SK-N-SH (cell line): Measurements from ENCODE around the gene PASK. TPM values are rescaled to one million over a fixed set of nuclear protein-coding genes. Genes with fewer than 3 reads are reported as not detected.

Source experiments
- CTCF ChIA-PET: fragments of 300-600, 350-600 bp; formaldehyde crosslinking; extraction: SDS; loops from one replicate; lab custom pipeline; 2021; lab: Yijun Ruan, JAX
- POLR2A ChIA-PET: fragments of 350-600 bp; sonication (Branson Sonifier 250); formaldehyde crosslinking; extraction: SDS; loops from one replicate; lab custom pipeline; 2020; ENCODE audit warnings: antibody characterized with exemption, inconsistent platforms; lab: Yijun Ruan, JAX
- DNase-seq: peaks from one replicate; pipeline ENCODE4 v3.0.0; 2012
- H2AFZ ChIP-seq: fragments of 200-600 bp; sonication (generic); 2 replicates; pipeline ENCODE4 v1.8.1; 2016; ENCODE audit warnings: antibody characterized with exemption, mild to moderate bottlenecking, low read depth
- H3F3A ChIP-seq: fragments of 200-600 bp; sonication (generic); replicated peaks from 2 replicates; pipeline ENCODE3; 2016; ENCODE audit warnings: antibody characterized with exemption, mild to moderate bottlenecking; ENCODE audit not compliant: insufficient read depth
- H3K27ac ChIP-seq, 2 experiments: fragments of 200-500 bp in 1 of 2; fragments of 200-600 bp in 1 of 2; sonication (Bioruptor generic) in 1 of 2; sonication (generic), shearing (Covaris generic) in 1 of 2; 2 replicates each; pipeline versions ENCODE4 v1.5.1 to v1.6.1; 2014 to 2016; ENCODE audit warnings: low read depth in 2 of 2, inconsistent platforms in 1 of 2, low read length in 1 of 2, mild to moderate bottlenecking in 1 of 2, mixed read lengths in 1 of 2
- H3K27me3 ChIP-seq: fragments of 200-600 bp; sonication (generic), shearing (Covaris generic); 2 replicates; pipeline ENCODE4 v1.6.1; 2016; ENCODE audit warnings: mixed run types; ENCODE audit not compliant: insufficient read depth
- H3K36me3 ChIP-seq, 2 experiments: fragments of 200-500 bp in 1 of 2; fragments of 200-600 bp in 1 of 2; sonication (Bioruptor generic) in 1 of 2; sonication (generic) in 1 of 2; replicated peaks in 1 of 2; 2 replicates each; pipeline versions ENCODE3 to v1.5.1; 2014 to 2016; ENCODE audit warnings: low read length in 1 of 2, mild to moderate bottlenecking in 1 of 2; ENCODE audit not compliant: insufficient read depth in 2 of 2, control insufficient read depth in 1 of 2
- H3K4me1 ChIP-seq, 2 experiments: fragments of 200-500 bp in 1 of 2; fragments of 200-600 bp in 1 of 2; sonication (Bioruptor generic) in 1 of 2; sonication (generic), shearing (Covaris generic) in 1 of 2; 2 replicates each; pipeline versions ENCODE4 v1.5.1 to v1.6.1; 2014 to 2016; ENCODE audit warnings: low read depth in 1 of 2, low read length in 1 of 2, mixed run types in 1 of 2; ENCODE audit not compliant: insufficient read depth in 2 of 2, control insufficient read depth in 1 of 2
- H3K4me2 ChIP-seq: fragments of 200-600 bp; sonication (generic), shearing (Covaris generic); 2 replicates; pipeline ENCODE4 v1.6.1; 2017; ENCODE audit warnings: mixed run types
- H3K4me3 ChIP-seq, 2 experiments: fragments of 200-500 bp in 1 of 2; fragments of 200-600 bp in 1 of 2; sonication (Bioruptor generic) in 1 of 2; sonication (generic), shearing (Covaris generic) in 1 of 2; 2 replicates each; pipeline versions ENCODE4 v1.5.1 to v1.8.1; 2014 to 2016; ENCODE audit warnings: low read depth in 2 of 2, inconsistent platforms in 1 of 2, low read length in 1 of 2, mild to moderate bottlenecking in 1 of 2, mixed read lengths in 1 of 2, moderate library complexity in 1 of 2
- H3K79me2 ChIP-seq: fragments of 200-600 bp; sonication (generic); 2 replicates; pipeline ENCODE4 v1.8.1; 2017; ENCODE audit warnings: mild to moderate bottlenecking; ENCODE audit not compliant: insufficient read depth
- H3K9ac ChIP-seq: fragments of 200-600 bp; sonication (generic); 2 replicates; pipeline ENCODE4 v1.6.1; 2017; ENCODE audit warnings: mixed run types
- H3K9me2 ChIP-seq: fragments of 200-600 bp; sonication (generic); 2 replicates; pipeline ENCODE4 v1.6.1; 2017; ENCODE audit warnings: mixed run types
- H3K9me3 ChIP-seq: fragments of 200-600 bp; sonication (generic); 2 replicates; pipeline ENCODE4 v1.6.1; 2017; ENCODE audit warnings: mixed run types, mild to moderate bottlenecking, moderate library complexity
- H4K20me1 ChIP-seq: fragments of 200-600 bp; sonication (generic); 2 replicates; pipeline ENCODE4 v1.6.1; 2017; ENCODE audit warnings: mild to moderate bottlenecking, mixed run types; ENCODE audit not compliant: insufficient read depth
- ELF1 ChIP-seq: IDR thresholded peaks from 2 replicates; pipeline ENCODE4 v1.4.0; 2012
- FOXM1 ChIP-seq: IDR thresholded peaks from 2 replicates; pipeline ENCODE4 v1.4.0; 2012; ENCODE audit warnings: low read depth, mild to moderate bottlenecking
- GABPA ChIP-seq: IDR thresholded peaks from 2 replicates; pipeline ENCODE4 v1.4.0; 2012; ENCODE audit warnings: low read depth, mild to moderate bottlenecking
- MEF2A ChIP-seq: IDR thresholded peaks from 2 replicates; pipeline ENCODE4 v1.4.0; 2012; ENCODE audit warnings: low read depth, borderline replicate concordance
- RXRA ChIP-seq: IDR thresholded peaks from 2 replicates; pipeline ENCODE4 v1.4.0; 2012; ENCODE audit warnings: low read depth, mild to moderate bottlenecking, borderline replicate concordance
- SIN3A ChIP-seq: IDR thresholded peaks from 2 replicates; pipeline ENCODE4 v1.6.1; 2012; ENCODE audit warnings: low read depth, mild to moderate bottlenecking, low read length, moderate library complexity, borderline replicate concordance
- TAF1 ChIP-seq: IDR thresholded peaks from 2 replicates; pipeline ENCODE4 v1.6.1; 2012; ENCODE audit warnings: low read depth, mild to moderate bottlenecking, low read length, moderate library complexity, borderline replicate concordance
- WGBS: methylation state at CpG from one replicate; pipeline ENCODE4 v1.1.6; 2017; ENCODE audit warnings: low lambda C conversion rate; 5-methylcytosine and 5-hydroxymethylcytosine counted together
- polyA plus RNA-seq, 3 experiments: library from polyadenylated mRNA; depleted of rRNA; stranded (reverse); fragments of >200 nt; gene quantifications; 2 replicates each; pipeline ENCODE4 v1.2.3, GENCODE V29; 2012
- TF ChIP-seq, protein P1 (sequence below): IDR thresholded peaks from 2 replicates; pipeline ENCODE4; 2012
- TF ChIP-seq, protein P2 (sequence below): IDR thresholded peaks from 2 replicates; pipeline ENCODE4 v1.4.0; 2012; ENCODE audit warnings: low read depth, borderline replicate concordance
- TF ChIP-seq, protein P3 (sequence below): fragments of 150-350 bp; IDR thresholded peaks from 2 replicates; pipeline ENCODE4 v1.6.1; 2016; ENCODE audit warnings: mild to moderate bottlenecking, low read depth, low read length

Gene PASK
- polyA plus RNA-seq, 1 of the 3 experiments (the other 2 are of a cell fraction): 6.3 TPM

DNA sequence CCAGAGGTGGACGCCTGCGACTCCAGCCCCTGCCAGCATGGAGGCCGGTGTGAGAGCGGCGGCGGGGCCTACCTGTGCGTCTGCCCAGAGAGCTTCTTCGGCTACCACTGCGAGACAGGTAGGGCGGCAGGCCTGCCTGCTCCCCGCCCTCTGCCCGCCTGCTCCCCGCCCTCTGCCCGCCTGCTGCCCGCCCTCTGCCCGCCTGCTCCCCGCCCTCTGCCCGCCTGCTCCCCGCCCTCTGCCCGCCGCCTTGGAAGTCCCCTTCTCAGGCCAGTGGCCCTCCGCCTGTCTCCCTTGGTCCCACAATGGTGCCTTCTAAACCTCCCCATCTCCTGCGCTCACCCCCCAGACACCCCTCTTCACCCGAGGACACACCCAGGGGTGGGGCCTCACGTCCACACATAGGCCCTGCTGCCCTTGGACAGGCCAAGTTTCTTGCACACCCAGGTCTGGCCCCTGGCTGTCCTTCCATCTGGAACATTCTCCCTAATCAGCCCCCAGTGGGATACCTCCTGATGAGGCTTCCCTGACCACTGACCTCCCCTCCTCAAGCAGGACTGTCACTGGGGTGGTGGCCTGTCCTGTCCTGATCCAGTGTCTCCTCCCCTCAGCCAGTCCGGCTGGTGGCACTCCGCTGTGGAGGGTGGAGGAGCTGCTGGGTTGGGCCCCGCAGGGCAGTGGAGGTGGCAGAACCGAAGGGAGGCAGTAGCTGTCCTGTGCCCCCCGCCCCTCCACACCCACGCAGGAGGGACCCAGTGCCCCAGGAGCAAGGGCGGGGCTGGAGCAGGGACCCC, 85.1 kb downstream of the PASK start:
- no peak overlapping the region for H3K4me2 ChIP-seq
- TF ChIP-seq MEF2A (no peak), ELF1 (no peak), GABPA (no peak)
- TF ChIP-seq, protein P1, sequence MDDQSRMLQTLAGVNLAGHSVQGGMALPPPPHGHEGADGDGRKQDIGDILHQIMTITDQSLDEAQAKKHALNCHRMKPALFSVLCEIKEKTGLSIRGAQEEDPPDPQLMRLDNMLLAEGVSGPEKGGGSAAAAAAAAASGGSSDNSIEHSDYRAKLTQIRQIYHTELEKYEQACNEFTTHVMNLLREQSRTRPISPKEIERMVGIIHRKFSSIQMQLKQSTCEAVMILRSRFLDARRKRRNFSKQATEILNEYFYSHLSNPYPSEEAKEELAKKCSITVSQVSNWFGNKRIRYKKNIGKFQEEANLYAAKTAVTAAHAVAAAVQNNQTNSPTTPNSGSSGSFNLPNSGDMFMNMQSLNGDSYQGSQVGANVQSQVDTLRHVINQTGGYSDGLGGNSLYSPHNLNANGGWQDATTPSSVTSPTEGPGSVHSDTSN: 0 out of 2 replicates have a peak, but pooled peaks have one; percentile 11
- no peaks in the 10 kb centered on the region for H3K9me3 ChIP-seq
- no peaks in the 10 kb centered on the region; the same call in 1 of the 2 replicates for H3K27me3 ChIP-seq
- no peaks in the 10 kb centered on the region for H3F3A ChIP-seq
- H3K79me2 ChIP-seq: no peaks in the 10 kb centered on the region
- no peak overlapping the region for H3K27ac ChIP-seq
- no peak overlapping the region for H3K9ac ChIP-seq
- DNase-seq: peak; percentile 64
- H4K20me1 ChIP-seq: no peaks in the 10 kb centered on the region
- no peaks in the 10 kb centered on the region for H3K9me2 ChIP-seq
- ChIA-PET POLR2A (no interaction called here), CTCF (interaction anchor here (1.1 to 1.5 kb wide), 2 partner anchors 14 to 213 kb away, joined by 3 to 6 read pairs; no protein-coding TSS in a partner anchor)
- WGBS: 56% methylated on average over 22 of the region's 32 CpGs
- H3K4me3 ChIP-seq: peak overlapping the region in 1 of 2 experiments; percentile 21; a peak in 1 of 4 replicates
- H3K4me1 ChIP-seq: no peaks in the 10 kb centered on the region; a peak in 1 of 4 replicates
- no peak overlapping the region for H2AFZ ChIP-seq
- H3K36me3 ChIP-seq: no peaks in the 10 kb centered on the region

DNA sequence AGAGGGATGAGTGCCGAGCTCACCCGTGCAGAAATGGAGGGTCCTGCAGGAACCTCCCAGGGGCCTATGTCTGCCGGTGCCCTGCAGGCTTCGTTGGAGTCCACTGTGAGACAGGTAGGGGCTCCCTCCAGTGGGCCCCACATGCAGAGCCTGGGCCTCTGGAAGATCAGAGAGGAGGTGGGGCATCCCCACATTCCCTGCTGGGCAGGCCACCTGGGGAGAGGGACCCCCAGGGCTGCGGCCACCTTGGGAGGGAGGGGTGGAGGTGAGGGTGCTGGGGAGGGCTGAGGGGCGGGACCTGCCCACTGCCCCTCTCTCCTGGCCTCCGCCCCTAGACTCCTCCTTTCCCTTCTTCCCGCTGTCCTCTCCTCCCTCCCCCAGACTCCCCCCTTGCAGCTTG, 85.7 kb downstream of the PASK start:
- Histone ChIP-seq H3F3A (no peaks in the 10 kb centered on the region), H3K36me3 (no peaks in the 10 kb centered on the region), H3K9me3 (no peaks in the 10 kb centered on the region), H4K20me1 (no peaks in the 10 kb centered on the region), H3K27me3 (no peaks in the 10 kb centered on the region; the same call in 1 of the 2 replicates), H3K9me2 (no peaks in the 10 kb centered on the region), H2AFZ (no peak overlapping the region), H3K9ac (no peak overlapping the region), H3K79me2 (no peaks in the 10 kb centered on the region), H3K4me1 (no peaks in the 10 kb centered on the region; a peak in 1 of 4 replicates), H3K4me3 (peak overlapping the region in 1 of 2 experiments; percentile 21; a peak in 1 of 4 replicates), H3K27ac (no peak overlapping the region), H3K4me2 (no peak overlapping the region)
- ChIA-PET CTCF (interaction anchor here (1.5 kb wide), 1 partner anchor 14 kb away, joined by 6 read pairs; no protein-coding TSS in a partner anchor), POLR2A (no interaction called here)
- no peak for TF ChIP-seq RXRA
- TF ChIP-seq, protein P2, sequence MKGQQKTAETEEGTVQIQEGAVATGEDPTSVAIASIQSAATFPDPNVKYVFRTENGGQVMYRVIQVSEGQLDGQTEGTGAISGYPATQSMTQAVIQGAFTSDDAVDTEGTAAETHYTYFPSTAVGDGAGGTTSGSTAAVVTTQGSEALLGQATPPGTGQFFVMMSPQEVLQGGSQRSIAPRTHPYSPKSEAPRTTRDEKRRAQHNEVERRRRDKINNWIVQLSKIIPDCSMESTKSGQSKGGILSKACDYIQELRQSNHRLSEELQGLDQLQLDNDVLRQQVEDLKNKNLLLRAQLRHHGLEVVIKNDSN: no peak
- TF ChIP-seq SIN3A: no peak
- TF ChIP-seq, protein P3, sequence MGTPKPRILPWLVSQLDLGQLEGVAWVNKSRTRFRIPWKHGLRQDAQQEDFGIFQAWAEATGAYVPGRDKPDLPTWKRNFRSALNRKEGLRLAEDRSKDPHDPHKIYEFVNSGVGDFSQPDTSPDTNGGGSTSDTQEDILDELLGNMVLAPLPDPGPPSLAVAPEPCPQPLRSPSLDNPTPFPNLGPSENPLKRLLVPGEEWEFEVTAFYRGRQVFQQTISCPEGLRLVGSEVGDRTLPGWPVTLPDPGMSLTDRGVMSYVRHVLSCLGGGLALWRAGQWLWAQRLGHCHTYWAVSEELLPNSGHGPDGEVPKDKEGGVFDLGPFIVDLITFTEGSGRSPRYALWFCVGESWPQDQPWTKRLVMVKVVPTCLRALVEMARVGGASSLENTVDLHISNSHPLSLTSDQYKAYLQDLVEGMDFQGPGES: no peak
- TF ChIP-seq TAF1: no peak
- no peak for TF ChIP-seq FOXM1
- WGBS: 26% methylated on average over 3 of the region's 8 CpGs
- peak; percentile 56 for DNase-seq
